ENCODE measurements around the gene CHCHD1.
A peak's percentile ranks its signal among the peaks of the same experiment; 100 is the strongest.
"Not testable (repeated sequence)": the region's sequence is repeated elsewhere in the genome, so short reads cannot be mapped to it uniquely, and the experiment has no call there.

CHCHD1 gene

GRCh38 chr10:73769396-73769795 lies 12.5 kb upstream of the CHCHD1 start:
- no peak for DNase-seq (ENCODE audit: low read depth in 2 of 2)

- DNase-seq (ENCODE audit: low read depth in 2 of 2): peak; percentile 43 to 44
These were observed 10.0 kb upstream of the CHCHD1 start for GRCh38 chr10:73771722-73772280.

GRCh38 chr10:73772281-73773151 lies 9.3 kb upstream of the CHCHD1 start:
- peak; percentile 52 to 56 for DNase-seq (ENCODE audit: low read depth in 2 of 2)

- no peak for DNase-seq (ENCODE audit: low read depth in 2 of 2)
These were observed 8.5 kb upstream of the CHCHD1 start for GRCh38 chr10:73773152-73773879.

GRCh38 chr10:73774637-73775036 lies 7.2 kb upstream of the CHCHD1 start:
- DNase-seq (ENCODE audit: low read depth in 2 of 2): no peak

GRCh38 chr10:73779018-73779417 lies 2.8 kb upstream of the CHCHD1 start:
- no peak for DNase-seq (ENCODE audit: low read depth in 2 of 2)

GRCh38 chr10:73779539-73780197 lies 2.2 kb upstream of the CHCHD1 start:
- DNase-seq (ENCODE audit: low read depth in 2 of 2): no peak

GRCh38 chr10:73780301-73780700 lies 1.5 kb upstream of the CHCHD1 start:
- no peak for DNase-seq (ENCODE audit: low read depth in 2 of 2)

- no peak for DNase-seq (ENCODE audit: low read depth in 2 of 2)
These were observed 882 bp upstream of the CHCHD1 start for GRCh38 chr10:73780966-73781365.

- no peak for DNase-seq (ENCODE audit: low read depth in 2 of 2)
These were observed 335 bp upstream of the CHCHD1 start for GRCh38 chr10:73781548-73781878.

- no peak for DNase-seq (ENCODE audit: low read depth in 2 of 2)
These were observed 869 bp downstream of the CHCHD1 start for GRCh38 chr10:73782749-73783085.

- DNase-seq (ENCODE audit: low read depth in 2 of 2): peak; percentile 93 to 94
These were observed 3.4 kb downstream of the CHCHD1 start, which contains the start of gene ZSWIM8 for GRCh38 chr10:73785211-73785720. ZSWIM8 (plus strand) TSS chr10:73785606; CDS start chr10:73785879, 273 bp downstream.

GRCh38 chr10:73785721-73786511 lies 4.1 kb downstream of the CHCHD1 start:
- DNase-seq (ENCODE audit: low read depth in 2 of 2): no peak

- no peak for DNase-seq (ENCODE audit: low read depth in 2 of 2)
These were observed 4.7 kb downstream of the CHCHD1 start for GRCh38 chr10:73786512-73786885.

- not testable (repeated sequence) for DNase-seq (ENCODE audit: low read depth in 2 of 2)
These were observed 5.4 kb downstream of the CHCHD1 start for GRCh38 chr10:73787031-73787800.

- DNase-seq (ENCODE audit: low read depth in 2 of 2): no peak
These were observed 7.2 kb downstream of the CHCHD1 start for GRCh38 chr10:73788864-73789658.

- DNase-seq (ENCODE audit: low read depth in 2 of 2): no peak
These were observed 7.8 kb downstream of the CHCHD1 start for GRCh38 chr10:73789659-73790055.

GRCh38 chr10:73790886-73791625 lies 9.2 kb downstream of the CHCHD1 start:
- no peak for DNase-seq (ENCODE audit: low read depth in 2 of 2)

- DNase-seq (ENCODE audit: low read depth in 2 of 2): no peak
These were observed 10.1 kb downstream of the CHCHD1 start for GRCh38 chr10:73791871-73792400.
